ENCODE measurements around the gene CMYA5. TPM values are rescaled to one million over a fixed set of nuclear protein-coding genes. Genes with fewer than 3 reads are reported as not detected.

CMYA5 gene
- total RNA-seq, 1 experiment from 2014 or later: 0.22 TPM

DNA sequence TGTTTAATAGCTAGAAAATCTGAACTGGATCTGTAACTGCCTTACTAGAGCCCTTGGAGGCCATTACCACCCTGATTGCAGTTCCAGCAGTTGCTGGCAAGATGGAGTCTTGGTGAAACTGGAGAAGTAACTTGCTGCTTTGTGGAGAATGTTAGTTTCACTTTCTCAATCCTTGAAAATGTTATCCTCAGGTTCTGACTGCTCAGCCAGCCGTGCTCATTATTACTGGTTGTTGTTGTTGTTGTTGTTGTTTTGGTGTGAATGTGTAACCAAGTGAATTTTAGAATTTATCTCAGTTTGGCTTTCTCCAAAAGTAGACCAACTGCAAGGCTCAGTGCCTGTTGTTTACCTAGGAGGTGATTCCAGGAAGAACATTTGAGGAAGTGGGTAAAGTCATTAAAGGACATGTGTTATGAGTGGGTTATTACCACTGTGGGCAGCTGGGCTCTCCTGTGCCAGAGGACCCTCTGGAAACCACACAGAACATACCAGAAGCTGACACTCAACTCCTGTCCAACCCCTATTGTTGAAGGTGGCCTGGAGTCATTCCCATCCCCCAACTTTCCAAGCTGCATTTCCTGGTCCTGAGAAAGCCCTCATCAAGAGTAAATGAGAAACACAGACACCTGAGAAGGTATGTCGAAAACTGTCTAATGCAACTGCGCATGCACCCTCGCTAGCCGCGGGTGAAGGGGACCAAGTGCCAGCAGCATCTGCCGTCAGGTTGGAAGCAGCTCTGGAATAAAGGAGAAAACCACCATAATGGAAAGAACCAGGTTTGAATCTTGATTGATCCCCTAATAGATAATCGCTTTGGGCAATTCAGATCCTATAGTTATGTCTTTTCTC is 111.6 kb downstream of the CMYA5 start:
- no peak overlapping the region for H3K4me3 ChIP-seq (replicated peaks in 1 of 2; ENCODE audit: low read depth in 1 of 2, low read length in 2 of 2)
- H3K9me2 ChIP-seq (ENCODE audit: insufficient read depth): no peaks in the 10 kb centered on the region
- no peak overlapping the region for H2AFZ ChIP-seq (ENCODE audit: low read depth, low read length, poor library complexity, severe bottlenecking)
- no peaks in the 10 kb centered on the region for H3K4me1 ChIP-seq (ENCODE audit: control insufficient read depth in 1 of 2, insufficient read depth in 2 of 2, low read length in 2 of 2)
- H3K27me3 ChIP-seq (ENCODE audit: insufficient read depth, low read length): no peaks in the 10 kb centered on the region
- H3K9ac ChIP-seq (ENCODE audit: low read length): no peak overlapping the region
- no peaks in the 10 kb centered on the region for H4K20me1 ChIP-seq (ENCODE audit: insufficient read depth)
- DNase-seq (ENCODE audit: low read depth, low spot score) (no peak), ATAC-seq (no peak)
- BruUV-seq (replicated peaks): no TSS peak
- H3K4me2 ChIP-seq (ENCODE audit: low read length): no peak overlapping the region
- no peak overlapping the region for H3K27ac ChIP-seq (ENCODE audit: low read depth, low read length)
- H3K9me3 ChIP-seq (ENCODE audit: control insufficient read depth in 1 of 2, insufficient read depth in 1 of 2, low read depth in 1 of 2, low read length in 2 of 2): no peaks in the 10 kb centered on the region
- RAD21 ChIA-PET (ENCODE audit: low non-redundant PET in 1 of 2, low total read pairs in 2 of 2, uncharacterized antibody in 2 of 2, unreplicated experiment in 2 of 2): no interaction called here
- TF ChIP-seq CBX3 (IDR thresholded peaks at IDR 0.05; ENCODE audit: low read depth): no peak
- TF ChIP-seq YY1 (IDR thresholded peaks at IDR 0.05; ENCODE audit: extremely low read depth, insufficient replicate concordance, low read depth, low read length): no peak
- TF ChIP-seq, protein P1, sequence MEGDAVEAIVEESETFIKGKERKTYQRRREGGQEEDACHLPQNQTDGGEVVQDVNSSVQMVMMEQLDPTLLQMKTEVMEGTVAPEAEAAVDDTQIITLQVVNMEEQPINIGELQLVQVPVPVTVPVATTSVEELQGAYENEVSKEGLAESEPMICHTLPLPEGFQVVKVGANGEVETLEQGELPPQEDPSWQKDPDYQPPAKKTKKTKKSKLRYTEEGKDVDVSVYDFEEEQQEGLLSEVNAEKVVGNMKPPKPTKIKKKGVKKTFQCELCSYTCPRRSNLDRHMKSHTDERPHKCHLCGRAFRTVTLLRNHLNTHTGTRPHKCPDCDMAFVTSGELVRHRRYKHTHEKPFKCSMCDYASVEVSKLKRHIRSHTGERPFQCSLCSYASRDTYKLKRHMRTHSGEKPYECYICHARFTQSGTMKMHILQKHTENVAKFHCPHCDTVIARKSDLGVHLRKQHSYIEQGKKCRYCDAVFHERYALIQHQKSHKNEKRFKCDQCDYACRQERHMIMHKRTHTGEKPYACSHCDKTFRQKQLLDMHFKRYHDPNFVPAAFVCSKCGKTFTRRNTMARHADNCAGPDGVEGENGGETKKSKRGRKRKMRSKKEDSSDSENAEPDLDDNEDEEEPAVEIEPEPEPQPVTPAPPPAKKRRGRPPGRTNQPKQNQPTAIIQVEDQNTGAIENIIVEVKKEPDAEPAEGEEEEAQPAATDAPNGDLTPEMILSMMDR (IDR thresholded peaks at IDR 0.05 in 2 of 3, conservative IDR thresholded peaks at IDR 0.05 in 1 of 3; ENCODE audit: borderline replicate concordance in 1 of 3, insufficient read depth in 1 of 3, low read depth in 2 of 3, low read length in 2 of 3): no peak
- TF ChIP-seq CEBPB (IDR thresholded peaks at IDR 0.05; ENCODE audit: low read depth): no peak
- TF ChIP-seq JUND (IDR thresholded peaks at IDR 0.05): no peak
- no peak for TF ChIP-seq SP1 (IDR thresholded peaks at IDR 0.05; ENCODE audit: low read depth)
- TF ChIP-seq RAD21 (IDR thresholded peaks at IDR 0.05; ENCODE audit: low read depth): no peak
- no peak for TF ChIP-seq POLR2A (IDR thresholded peaks at IDR 0.05; ENCODE audit: borderline replicate concordance, extremely low read depth, insufficient read depth, insufficient read length)
- no peak for TF ChIP-seq SIN3A (IDR thresholded peaks at IDR 0.05; ENCODE audit: low read depth)
- TF ChIP-seq, protein P2, sequence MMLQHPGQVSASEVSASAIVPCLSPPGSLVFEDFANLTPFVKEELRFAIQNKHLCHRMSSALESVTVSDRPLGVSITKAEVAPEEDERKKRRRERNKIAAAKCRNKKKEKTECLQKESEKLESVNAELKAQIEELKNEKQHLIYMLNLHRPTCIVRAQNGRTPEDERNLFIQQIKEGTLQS (IDR thresholded peaks at IDR 0.05): no peak
- no peak for TF ChIP-seq EGR1 (IDR thresholded peaks at IDR 0.05; ENCODE audit: low read depth)
- no peak for TF ChIP-seq ELF1 (IDR thresholded peaks at IDR 0.05; ENCODE audit: borderline replicate concordance, low read depth)
- no peak for TF ChIP-seq POLR2AphosphoS5 (IDR thresholded peaks at IDR 0.05; ENCODE audit: low read depth, low read length)
- TF ChIP-seq, protein P3, sequence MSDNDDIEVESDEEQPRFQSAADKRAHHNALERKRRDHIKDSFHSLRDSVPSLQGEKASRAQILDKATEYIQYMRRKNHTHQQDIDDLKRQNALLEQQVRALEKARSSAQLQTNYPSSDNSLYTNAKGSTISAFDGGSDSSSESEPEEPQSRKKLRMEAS (IDR thresholded peaks at IDR 0.05): no peak
- no peak for TF ChIP-seq SRF (IDR thresholded peaks at IDR 0.05; ENCODE audit: low read depth)
- intact Hi-C loops (cut with micrococcal nuclease): no loop called here
- no peaks in the 10 kb centered on the region for H3K79me2 ChIP-seq (ENCODE audit: insufficient read depth, low read length)
- POLR2A ChIA-PET: no interaction called here
- H3K36me3 ChIP-seq (ENCODE audit: control insufficient read depth in 1 of 2, insufficient read depth in 2 of 2, low read length in 2 of 2): no peaks in the 10 kb centered on the region
- CTCF ChIA-PET: no interaction called here

Measured in HCT116 (cell line).